HG02623 (cell line): ENCODE data around the gene TMEM200C.

Source experiments
- ATAC-seq: cut with Tn5 transposase; IDR thresholded peaks from one replicate; pipeline ENCODE4 v1.9.1; 2021; ENCODE audit warnings: moderate library complexity; ENCODE audit not compliant: unreplicated experiment

Gene TMEM200C

DNA sequence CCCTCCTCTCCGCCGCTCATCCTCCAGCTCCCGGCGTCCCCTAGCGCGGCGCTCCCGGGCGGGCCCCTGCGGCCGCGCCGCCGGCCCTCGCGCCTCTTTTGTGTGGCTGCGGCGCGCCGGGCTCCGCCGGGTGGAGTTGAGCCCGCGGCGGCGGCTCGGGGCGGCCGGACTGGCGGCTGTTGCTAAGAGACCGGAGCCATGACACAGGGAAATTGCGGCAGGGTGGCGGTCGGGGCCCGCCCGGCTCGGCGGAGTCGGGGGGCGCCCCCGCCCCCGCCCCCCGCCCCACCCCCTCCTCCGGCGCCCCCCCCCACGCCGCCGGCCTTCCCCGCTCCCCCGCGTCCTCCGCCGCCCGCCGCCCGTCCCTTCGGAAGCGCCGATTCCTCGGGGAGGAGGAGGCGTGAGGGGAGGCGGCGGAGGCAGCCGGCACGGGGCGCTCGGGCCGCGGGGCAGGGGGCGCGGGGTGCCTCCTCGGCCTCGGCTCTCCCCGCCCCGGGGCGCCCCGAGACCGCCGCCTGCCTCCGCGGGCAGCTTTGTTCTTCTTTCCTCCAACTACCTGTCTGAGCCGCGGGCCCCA is at the start of gene TMEM200C:
Gene TMEM200C (minus strand): TSS at position 224 of the 577 bp plus-strand sequence. CDS start 3,459 bp downstream, outside the sequence.
- ATAC-seq: no peak

DNA sequence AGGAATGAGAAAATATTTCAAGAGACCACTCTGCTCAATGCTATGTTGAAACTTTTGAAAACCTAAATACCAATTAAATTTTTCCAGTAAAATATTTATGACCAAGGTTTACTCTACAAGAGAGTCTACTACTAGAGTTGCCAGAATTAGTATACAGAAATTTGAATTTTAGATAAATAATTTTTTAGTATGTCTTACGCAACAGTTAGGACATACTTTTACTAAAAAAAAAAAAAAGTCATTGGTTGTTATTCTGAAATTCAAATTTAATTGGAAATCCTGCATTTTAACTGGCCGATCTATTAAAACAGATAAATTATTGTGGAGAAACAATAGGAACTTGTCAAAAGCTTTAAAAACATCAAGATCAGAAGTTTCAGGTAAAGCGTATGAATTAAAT is 49.1 kb upstream of the TMEM200C start:
- no peak for ATAC-seq

DNA sequence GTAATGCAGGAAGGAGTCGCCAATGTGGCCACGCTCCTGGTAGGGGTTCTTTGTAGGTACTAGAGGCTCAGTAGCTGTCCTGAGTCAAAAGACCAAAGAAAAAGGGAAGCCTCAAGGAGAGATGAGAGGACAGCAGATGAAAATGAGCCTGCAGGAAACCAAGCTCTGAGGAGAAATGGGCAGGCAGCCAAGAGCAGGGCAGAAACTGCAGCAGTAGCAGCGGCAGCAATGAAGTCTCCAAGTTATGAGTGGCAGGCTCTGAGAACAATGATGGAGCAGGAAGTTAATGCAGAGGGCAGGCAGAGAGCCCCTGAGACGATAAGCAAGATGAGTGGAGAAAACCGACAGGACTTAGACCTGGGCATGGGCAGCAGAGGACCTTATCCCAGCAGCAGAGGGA is 48.2 kb upstream of the TMEM200C start:
- no peak for ATAC-seq

DNA sequence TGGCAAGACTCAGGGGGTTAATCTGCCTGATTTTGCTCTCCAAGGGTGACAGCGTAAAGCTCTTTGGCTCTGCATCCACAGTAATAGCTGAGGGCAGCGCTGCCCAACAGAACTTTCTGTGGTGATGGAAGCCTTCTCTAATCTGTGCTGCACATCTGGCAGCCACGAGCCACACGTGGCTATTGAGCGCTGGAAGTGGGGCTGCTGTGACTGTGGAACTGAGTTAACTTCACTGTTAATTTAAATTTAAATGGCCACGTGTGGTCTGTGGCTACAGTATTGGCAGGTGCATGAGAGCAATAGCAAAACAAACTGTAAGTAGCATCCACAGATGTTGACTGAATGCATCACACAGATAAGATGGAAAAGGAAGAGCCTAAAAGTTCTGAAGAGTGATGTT is 47.3 kb upstream of the TMEM200C start:
- ATAC-seq: no peak

DNA sequence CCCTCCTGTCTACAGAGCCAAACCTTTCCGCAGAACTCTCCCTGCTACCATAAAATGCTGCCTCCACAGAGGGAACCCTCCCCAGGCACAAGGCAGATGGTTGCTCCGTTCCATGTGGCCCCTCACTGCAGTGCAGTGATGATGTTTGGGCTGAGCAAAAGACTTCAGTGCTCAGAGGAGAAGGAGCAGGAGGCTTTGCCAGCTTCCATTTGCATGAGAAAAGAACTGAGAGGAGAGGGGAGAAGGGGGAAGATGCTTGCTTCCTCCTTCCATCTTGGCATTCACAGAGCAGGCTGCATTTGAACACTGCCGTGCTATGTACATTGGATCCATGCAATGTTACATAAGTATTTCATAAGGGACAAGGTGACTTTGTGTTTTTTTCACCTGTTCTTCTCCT is 46.6 kb upstream of the TMEM200C start:
- ATAC-seq: no peak

DNA sequence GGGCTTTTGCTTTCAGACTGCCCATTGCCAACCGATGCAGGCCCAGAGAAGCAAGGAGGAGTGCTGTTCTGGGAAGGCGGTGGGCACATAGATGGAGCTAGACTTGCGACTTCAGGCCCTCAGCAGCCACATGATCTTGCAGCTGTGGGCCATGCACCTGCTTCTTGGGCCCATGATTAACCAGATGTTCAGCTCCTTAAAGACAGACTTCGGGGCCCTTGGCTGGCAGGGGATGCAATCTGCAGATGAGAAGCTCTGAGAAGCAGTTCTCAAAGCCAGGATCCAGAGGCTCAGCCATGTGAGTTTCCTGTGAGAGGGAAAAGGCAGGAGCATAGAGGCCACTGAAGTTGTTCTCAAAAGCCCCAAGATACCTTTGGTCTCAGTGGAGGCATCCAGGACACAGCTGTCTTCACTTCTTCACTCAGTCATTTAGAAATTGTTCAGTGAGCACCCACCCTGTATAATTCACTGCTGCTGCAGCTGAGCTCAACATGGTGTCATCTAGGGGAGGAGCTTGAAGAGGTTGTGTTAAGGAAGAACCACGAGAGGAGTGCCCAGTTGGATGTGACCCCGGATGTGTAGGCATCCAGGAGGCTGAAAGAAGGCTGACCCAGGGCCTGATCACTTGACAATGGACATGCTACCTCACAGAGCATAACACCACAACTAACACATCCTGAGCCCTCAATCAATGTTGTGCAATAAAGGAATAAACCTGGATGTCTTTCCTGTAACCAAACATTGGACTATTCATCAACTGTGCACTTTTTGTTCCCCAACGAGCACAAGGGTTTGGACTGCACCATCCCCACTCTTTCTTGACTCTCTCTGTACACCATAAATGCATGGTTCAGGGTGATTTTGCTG is 44.7 kb upstream of the TMEM200C start:
- ATAC-seq: no peak

DNA sequence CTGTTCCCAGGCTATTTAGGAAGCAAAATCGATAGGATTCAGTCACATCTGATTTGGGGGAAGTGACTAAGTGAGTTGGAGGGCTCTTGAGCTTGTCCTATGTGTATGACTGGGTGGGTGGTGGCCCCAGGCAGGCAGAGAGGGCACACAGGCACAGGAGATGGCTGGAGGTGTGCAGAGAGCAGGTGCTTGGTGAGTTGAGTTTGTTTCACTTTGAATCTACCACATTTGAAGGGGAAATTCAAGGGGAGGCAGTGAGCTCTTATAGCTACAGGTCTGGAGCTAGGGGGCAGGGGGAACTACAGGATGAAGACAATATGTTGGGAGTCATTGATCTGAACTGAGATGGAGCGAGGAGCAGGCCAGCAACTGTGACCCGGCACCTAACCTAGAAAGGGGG is 42.5 kb upstream of the TMEM200C start:
- no peak for ATAC-seq

DNA sequence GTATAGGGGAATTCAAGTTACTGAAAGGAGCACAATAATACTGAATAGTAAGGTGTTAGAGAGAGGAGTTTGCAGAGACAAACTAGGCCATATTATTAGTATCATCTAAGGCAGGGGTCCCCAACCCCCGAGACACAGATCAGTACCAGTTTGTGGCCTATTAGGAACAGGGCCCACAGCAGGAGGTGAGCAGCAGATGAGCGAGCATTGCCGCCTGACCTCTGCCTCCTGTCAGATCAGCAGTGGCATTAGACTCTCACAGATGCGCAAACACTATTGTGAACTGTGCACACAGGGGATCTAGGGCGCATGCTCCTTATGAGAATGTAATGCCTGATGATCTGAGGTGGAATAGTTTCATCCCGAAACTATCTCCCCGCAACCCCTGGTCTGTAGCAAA is 41.8 kb upstream of the TMEM200C start:
- ATAC-seq: no peak

DNA sequence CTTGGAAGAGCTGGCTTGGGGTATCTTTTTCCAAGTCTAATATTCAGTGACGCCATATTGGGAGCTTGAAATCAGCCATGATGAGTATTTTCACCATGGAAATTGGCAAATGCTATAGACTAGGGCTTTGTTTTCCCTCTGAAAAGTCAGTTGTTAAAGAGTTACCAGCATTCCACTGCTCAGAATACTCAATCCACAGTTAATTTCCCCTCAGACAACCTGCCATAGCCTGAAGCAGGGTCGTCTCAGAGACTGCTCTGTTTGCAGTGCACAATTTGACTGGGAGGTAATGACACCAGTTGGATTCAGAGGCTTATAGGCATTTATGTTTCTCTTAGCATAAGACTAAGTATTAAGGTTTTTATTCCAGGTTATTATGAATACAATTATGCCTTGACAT is 35.5 kb upstream of the TMEM200C start:
- ATAC-seq: no peak

DNA sequence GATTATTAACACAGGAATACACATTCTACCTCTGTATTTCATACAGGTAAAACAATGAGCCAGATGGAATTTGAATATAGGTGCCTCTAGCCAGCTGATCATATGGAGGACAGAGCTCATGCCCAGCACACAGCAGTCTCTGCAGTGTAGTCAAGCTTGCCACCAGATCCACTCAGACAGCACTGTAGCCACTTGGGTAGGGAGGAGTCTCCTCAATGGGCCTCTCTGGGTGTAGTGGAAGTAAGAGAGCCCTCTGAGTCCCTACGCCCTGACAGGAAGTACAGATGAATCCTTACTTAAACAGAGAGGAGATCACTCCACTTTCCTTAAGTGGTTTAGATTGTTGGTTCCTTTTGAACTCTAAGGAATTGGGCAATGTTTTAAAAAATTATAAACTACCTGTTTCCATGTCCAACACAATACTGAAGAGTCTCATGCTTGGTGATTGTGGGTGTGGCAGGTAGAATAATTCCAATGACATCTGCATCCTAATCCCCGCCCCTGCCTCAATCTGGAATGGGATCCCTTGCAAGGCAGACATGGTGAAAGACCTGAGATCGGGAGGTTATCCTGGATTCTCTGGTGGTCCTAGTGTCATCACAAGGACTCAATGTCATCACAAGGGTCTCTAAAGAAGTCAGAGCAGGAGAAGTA is 23.0 kb upstream of the TMEM200C start:
- no peak for ATAC-seq

DNA sequence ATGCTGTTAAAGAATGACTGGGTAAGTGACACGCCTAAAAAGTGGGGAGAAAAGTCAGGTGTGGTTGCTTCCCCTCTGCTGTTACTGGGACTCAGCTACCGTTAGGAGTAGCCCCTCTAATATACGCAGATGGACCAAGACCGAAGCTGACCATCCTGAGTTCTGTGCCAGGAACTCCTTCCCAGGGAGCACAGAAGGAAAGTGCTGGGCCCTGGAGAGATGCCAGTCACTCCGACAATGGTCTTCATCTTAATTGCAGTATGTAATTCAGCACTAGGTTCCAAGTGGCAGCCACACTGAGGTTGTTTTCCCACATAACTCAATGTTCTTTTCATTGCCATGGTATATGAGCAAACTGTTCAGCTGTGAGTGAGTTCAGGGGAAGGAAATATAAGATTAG is 19.6 kb upstream of the TMEM200C start:
- no peak for ATAC-seq

DNA sequence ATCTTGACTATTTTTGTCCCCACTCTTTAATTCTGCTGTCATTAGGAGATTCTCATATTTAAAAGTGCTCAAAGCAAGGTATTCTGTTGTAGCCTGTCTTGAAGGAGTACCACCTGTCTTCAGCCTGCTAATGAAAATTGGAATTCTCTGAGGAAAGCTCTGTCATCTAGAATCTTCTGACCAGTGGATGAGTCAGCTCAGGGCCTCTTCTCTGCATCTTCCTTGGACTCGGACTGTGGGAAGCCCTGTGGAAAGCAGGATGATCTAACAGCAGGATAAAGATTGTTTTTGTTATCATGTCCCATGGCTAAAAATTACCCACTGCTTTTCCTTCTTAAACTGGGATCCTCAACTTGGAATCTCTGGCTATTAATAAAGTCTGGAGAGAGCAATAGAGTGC is 18.7 kb upstream of the TMEM200C start:
- no peak for ATAC-seq

DNA sequence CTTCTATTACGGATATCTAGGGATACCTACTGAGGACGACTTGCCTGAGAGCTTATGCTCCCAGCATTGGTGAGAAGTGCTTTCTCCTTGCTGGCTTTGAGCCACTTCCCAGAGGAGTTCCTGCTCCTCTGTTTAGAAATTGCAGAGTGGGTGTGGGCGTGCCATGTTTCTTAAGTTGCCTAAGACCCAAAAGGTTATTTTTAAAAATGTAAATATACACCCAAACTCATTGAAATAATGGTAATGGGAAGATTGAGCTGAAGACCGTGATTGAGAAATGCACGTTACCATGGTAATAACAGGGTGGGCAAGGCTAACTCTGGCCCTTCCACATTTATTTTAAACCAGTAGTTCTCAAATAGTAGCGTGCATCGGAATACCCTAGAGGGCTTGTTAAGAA is 17.2 kb upstream of the TMEM200C start:
- ATAC-seq: no peak

DNA sequence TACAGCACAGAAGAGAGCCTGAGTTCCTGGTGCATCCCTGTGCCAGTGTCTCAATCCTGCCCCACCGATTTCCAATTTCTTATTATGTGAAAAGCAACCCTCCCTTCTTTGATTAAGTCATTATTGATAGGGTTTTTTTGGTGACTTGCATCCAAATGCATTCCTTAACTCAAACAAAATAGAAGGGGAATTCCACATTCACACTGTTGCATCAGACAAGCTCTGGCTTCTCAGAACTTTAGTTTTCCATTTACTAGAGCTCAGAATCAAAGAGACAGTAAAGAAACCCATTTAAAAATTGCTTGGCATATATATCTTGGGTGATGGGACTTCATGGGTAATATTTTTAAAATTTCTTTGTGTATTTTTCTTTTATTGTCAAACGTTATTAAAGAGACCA is 13.8 kb upstream of the TMEM200C start:
- no peak for ATAC-seq

DNA sequence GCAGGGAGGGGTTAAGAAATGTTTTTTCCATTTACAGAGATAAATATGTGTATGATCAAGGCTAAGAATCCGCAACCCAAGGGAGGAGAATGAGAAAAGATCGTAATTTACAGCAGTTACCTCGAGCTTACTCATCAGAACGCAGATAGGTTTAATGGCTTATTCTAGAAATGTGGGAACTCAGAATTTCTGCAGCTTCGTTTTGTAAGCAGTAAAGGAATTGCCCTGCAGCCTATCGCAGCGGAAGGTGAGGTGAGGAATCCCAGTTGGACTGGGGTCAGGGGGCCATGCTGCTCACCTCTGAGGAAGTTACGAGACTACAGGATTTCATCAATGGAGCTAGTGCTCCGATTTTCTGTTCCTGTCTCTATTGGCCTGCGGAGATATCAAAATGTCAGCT is 8.1 kb upstream of the TMEM200C start:
- no peak for ATAC-seq

DNA sequence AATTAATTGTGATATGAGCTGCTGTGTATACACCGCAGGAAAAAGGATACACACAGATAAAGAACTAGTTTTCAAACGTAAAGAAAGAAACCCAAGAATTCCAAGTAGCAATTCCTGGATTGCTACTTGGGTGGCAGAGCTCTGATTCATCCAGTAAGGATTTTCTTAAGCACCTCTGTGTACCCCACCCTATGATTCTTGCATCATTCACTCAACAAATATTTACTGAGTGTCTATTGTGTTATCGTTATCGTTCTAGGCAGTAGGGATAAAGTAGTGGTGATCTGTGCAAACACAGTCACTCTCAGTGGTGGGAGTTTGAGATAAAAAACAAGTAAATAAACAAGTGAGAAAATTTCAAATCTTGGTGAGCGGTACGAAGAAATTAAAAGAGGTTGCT is 4.9 kb upstream of the TMEM200C start:
- ATAC-seq: no peak

DNA sequence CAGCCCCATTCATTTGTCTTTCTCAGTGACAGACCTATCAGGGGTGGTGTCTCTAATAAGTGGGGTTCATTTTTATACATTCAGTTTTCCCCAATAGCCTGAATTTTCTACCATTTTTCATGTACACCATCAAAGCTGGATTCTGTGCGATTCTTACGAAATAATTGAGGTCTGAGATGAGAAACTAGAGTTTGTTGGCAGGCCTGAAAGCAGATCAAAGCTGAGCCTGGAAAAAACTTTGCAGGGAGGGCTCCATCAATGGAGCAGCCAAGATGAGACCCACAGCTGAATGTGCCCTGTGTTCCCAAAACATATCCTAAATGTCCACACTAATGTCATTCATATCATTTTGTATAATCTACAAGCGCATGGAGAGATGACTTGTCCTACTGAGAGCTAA is 4.5 kb upstream of the TMEM200C start:
- ATAC-seq: no peak

DNA sequence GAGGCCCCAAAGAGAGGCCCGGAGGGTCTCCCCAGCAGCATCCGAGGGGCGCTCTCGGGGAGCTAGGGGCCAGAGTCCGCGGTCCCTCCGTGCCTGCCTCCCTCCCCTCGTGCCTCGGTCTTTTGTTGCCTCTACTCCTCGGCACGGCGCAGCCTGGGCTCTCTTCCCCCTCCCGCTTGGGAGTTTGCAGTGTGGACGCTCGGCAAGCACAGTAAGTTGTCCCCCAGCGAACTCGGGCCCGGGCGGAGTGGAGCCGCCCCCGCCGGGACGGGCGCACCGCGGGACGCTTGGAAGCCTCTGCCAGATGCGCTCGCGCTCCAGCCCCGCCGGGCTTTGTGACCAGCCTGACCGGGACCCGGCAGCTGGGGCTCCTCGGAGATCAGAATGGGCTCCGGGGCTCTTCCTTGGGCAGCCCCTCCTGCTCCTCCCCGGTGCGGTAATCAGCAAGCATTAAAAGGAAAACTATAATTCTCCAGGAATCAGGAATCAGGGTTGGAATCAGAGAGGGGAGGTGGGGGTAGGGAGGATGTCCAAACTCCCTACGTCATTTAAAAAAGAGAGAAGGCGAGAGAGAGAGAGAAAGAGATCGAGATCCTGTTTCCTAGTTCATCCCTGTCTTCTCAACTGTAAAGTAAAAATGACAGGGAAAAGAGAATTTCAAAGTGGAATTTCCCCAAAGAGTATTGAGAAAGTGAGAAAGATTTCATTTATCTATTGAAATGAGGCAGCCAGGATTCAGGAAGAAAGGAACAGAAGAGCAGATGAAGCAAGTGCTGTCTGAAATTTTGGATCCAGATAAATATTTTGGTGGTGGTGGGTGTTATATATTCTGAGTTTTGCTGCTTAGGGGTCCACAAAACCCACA is 786 bp upstream of the TMEM200C start:
- ATAC-seq: no peak

DNA sequence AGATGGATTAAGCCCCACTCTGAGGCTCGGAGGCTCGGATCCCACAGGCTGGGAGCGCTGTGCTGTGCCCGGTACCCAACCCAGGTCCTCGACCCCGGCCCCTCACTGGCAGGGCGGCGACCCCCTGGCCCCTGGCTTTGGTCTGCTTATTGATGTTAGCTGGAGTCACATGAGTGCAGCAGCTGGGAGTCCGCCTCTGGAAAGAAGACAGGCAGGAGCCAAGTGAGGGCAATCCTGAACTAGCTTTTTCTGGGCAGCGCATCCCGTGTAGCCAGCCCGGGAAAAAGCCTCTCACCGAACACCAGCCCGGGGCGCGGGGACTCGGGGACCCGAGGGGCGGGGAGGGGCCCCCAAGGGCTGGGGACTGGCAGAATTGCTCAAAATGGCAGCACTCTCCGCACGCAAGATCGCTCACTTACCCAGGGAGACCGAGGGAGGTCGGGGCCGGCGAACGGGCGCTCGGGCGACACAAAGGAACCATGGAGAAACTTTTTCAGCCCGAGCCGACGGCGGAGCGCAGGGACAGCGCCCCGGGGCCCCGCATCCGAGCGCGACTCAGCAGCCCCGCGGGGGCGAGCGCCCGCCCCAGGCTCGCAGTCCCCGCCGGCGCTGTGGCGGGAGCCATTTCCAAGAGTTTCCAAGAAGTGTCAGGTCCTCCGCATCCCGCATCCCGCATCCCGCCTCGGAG is 567 bp downstream of the TMEM200C start:
- no peak for ATAC-seq

DNA sequence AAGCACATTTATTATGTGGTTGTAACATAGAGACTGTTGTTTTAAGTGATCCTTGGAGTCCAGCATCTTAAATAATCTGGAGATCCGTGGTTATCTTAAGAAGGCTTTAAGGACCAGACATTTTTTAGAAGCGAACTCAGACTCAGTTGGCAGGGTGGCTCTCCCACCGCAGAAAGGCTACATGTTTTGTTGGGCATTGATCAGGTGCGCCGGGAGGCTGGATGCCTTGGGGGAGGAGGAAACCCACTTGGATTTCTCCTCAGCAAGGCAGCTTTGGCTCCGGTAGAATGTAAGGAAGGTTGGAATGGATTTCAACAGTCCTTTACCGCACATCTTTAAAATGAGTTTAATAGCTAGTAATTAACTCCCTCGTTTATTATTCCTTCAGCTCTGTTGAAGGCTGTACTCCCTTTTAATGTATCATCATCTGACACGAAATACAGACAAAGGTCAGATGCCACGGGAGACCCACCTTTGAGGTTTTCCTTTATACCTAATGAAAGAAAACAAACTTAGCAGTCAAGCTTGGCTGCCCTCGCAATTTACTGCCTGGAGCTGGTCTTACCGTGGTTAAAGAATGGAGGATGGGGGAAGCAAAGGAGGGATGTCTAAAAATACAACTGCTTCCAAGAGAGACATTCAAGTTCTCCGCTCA is 1.2 kb downstream of the TMEM200C start:
- no peak for ATAC-seq
